ENCODE data around the gene COL4A6. TPM values are rescaled to one million over a fixed set of nuclear protein-coding genes. Genes with fewer than 3 reads are reported as not detected.
"Not testable (repeated sequence)": the region's sequence is repeated elsewhere in the genome, so short reads cannot be mapped to it uniquely, and the experiment has no call there.

The COL4A6 gene
- not detected for polyA plus RNA-seq

- H3K4me3 Mint-ChIP-seq: no peak within 1 kb of the TSS
- H3K9me3 Mint-ChIP-seq: peaks cover 0 to 5% (median 1%) of the 10 kb centered on the region in 6 donors
- H3K4me1 Mint-ChIP-seq: no peaks in the 10 kb centered on the region
- H3K27me3 Mint-ChIP-seq (ENCODE audit: low read depth in 3 of 3): peaks cover 3 to 24% (median 5%) of the 10 kb centered on the region in 3 donors
- no peak for DNase-seq
- H3K27ac Mint-ChIP-seq: no peak within 1 kb of the TSS
- peaks cover 0 to 4% (median 0%) of the 10 kb centered on the region in 3 donors for H3K36me3 Mint-ChIP-seq
These were observed at the start of gene COL4A6 for GRCh38 chrX:108438110-108438623. Gene COL4A6 (minus strand): TSS chrX:108438422. CDS start chrX:108438196, 226 bp downstream.

- H3K4me3 Mint-ChIP-seq: no peak overlapping the region
- H3K9me3 Mint-ChIP-seq: peaks cover 0 to 5% (median under 1%) of the 10 kb centered on the region in 6 donors
- peaks cover 0 to 2% (median 0%) of the 10 kb centered on the region in 3 donors for H3K27me3 Mint-ChIP-seq (ENCODE audit: low read depth in 3 of 3)
- no peak for DNase-seq
- no peak overlapping the region for H3K27ac Mint-ChIP-seq
- no peaks in the 10 kb centered on the region for H3K36me3 Mint-ChIP-seq
- H3K4me1 Mint-ChIP-seq: no peaks in the 10 kb centered on the region
These were observed 47.7 kb upstream of the COL4A6 start for GRCh38 chrX:108485960-108486359.

- Mint-ChIP-seq H3K27me3 (ENCODE audit: low read depth in 3 of 3) (peaks cover 0 to 3% (median 0%) of the 10 kb centered on the region in 3 donors), H3K36me3 (no peaks in the 10 kb centered on the region), H3K4me3 (no peak overlapping the region), H3K27ac (no peak overlapping the region), H3K4me1 (no peaks in the 10 kb centered on the region), H3K9me3 (peaks cover 0 to 5% (median under 1%) of the 10 kb centered on the region in 6 donors)
- DNase-seq: no peak
These were observed 46.0 kb upstream of the COL4A6 start for GRCh38 chrX:108484251-108484650.

- DNase-seq; H3K36me3 Mint-ChIP-seq; H3K9me3 Mint-ChIP-seq; H3K4me3 Mint-ChIP-seq; H3K4me1 Mint-ChIP-seq; H3K27me3 Mint-ChIP-seq (ENCODE audit: low read depth in 3 of 3); H3K27ac Mint-ChIP-seq: not testable (repeated sequence)
These were observed 43.3 kb upstream of the COL4A6 start for GRCh38 chrX:108481528-108481927.

- Mint-ChIP-seq H3K27ac (no peak overlapping the region), H3K4me1 (no peaks in the 10 kb centered on the region), H3K36me3 (no peaks in the 10 kb centered on the region), H3K4me3 (no peak overlapping the region), H3K27me3 (ENCODE audit: low read depth in 3 of 3) (peaks cover 0 to 5% (median 2%) of the 10 kb centered on the region in 3 donors), H3K9me3 (peaks cover 0 to 5% (median 0%) of the 10 kb centered on the region in 6 donors)
- no peak for DNase-seq
These were observed 35.8 kb upstream of the COL4A6 start for GRCh38 chrX:108473979-108474378.

GRCh38 chrX:108468486-108468885, 30.3 kb upstream of the COL4A6 start:
- peaks cover 0 to 3% (median 0%) of the 10 kb centered on the region in 6 donors for H3K9me3 Mint-ChIP-seq

GRCh38 chrX:108464604-108465003, 26.4 kb upstream of the COL4A6 start:
- Mint-ChIP-seq H3K4me3 (no peak overlapping the region), H3K27ac (no peak overlapping the region), H3K4me1 (no peaks in the 10 kb centered on the region), H3K9me3 (peaks cover 0 to 2% (median 0%) of the 10 kb centered on the region in 6 donors), H3K27me3 (ENCODE audit: low read depth in 3 of 3) (peaks cover 0 to 5% (median 3%) of the 10 kb centered on the region in 3 donors), H3K36me3 (no peaks in the 10 kb centered on the region)
- DNase-seq: no peak

More at GRCh38 chrX:108468486-108468885, 30.3 kb upstream of the COL4A6 start:
- Mint-ChIP-seq H3K4me1 (no peaks in the 10 kb centered on the region), H3K27ac (no peak overlapping the region), H3K27me3 (ENCODE audit: low read depth in 3 of 3) (peaks cover 2 to 7% (median 3%) of the 10 kb centered on the region in 3 donors), H3K4me3 (no peak overlapping the region), H3K36me3 (no peaks in the 10 kb centered on the region)
- DNase-seq: no peak

GRCh38 chrX:108456971-108457477, 18.8 kb upstream of the COL4A6 start:
- no peak overlapping the region for H3K27ac Mint-ChIP-seq
- peaks cover 0 to 2% (median 0%) of the 10 kb centered on the region in 3 donors for H3K27me3 Mint-ChIP-seq (ENCODE audit: low read depth in 3 of 3)
- H3K4me1 Mint-ChIP-seq: no peaks in the 10 kb centered on the region
- peaks cover 0 to 5% (median 0%) of the 10 kb centered on the region in 6 donors for H3K9me3 Mint-ChIP-seq
- no peak for DNase-seq
- no peaks in the 10 kb centered on the region for H3K36me3 Mint-ChIP-seq
- no peak overlapping the region for H3K4me3 Mint-ChIP-seq

GRCh38 chrX:108453841-108454240, 15.6 kb upstream of the COL4A6 start:
- Mint-ChIP-seq H3K27me3 (ENCODE audit: low read depth in 3 of 3) (peaks cover 0 to 2% (median 0%) of the 10 kb centered on the region in 3 donors), H3K4me3 (no peak overlapping the region), H3K27ac (no peak overlapping the region), H3K4me1 (no peaks in the 10 kb centered on the region), H3K36me3 (no peaks in the 10 kb centered on the region), H3K9me3 (peaks cover 0 to 5% (median 0%) of the 10 kb centered on the region in 6 donors)
- DNase-seq: no peak

- no peak for DNase-seq
- Mint-ChIP-seq H3K9me3 (peaks cover 0 to 2% (median 0%) of the 10 kb centered on the region in 6 donors), H3K36me3 (no peaks in the 10 kb centered on the region), H3K4me3 (no peak overlapping the region), H3K27ac (no peak overlapping the region), H3K27me3 (ENCODE audit: low read depth in 3 of 3) (peaks cover 0 to 2% (median 0%) of the 10 kb centered on the region in 3 donors), H3K4me1 (no peaks in the 10 kb centered on the region)
These were observed 9.1 kb upstream of the COL4A6 start for GRCh38 chrX:108447303-108447702.

GRCh38 chrX:108442901-108443464, 4.8 kb upstream of the COL4A6 start:
- Mint-ChIP-seq H3K4me1 (no peaks in the 10 kb centered on the region), H3K36me3 (peaks cover 0 to 4% (median 0%) of the 10 kb centered on the region in 3 donors), H3K27me3 (ENCODE audit: low read depth in 3 of 3) (peaks cover 2 to 14% (median 2%) of the 10 kb centered on the region in 3 donors), H3K27ac (no peak overlapping the region), H3K9me3 (peaks cover 0 to 5% (median 1%) of the 10 kb centered on the region in 6 donors), H3K4me3 (no peak overlapping the region)
- no peak for DNase-seq

- Mint-ChIP-seq H3K27ac (no peak overlapping the region), H3K36me3 (peaks cover 0 to 4% (median 0%) of the 10 kb centered on the region in 3 donors), H3K4me3 (no peak overlapping the region), H3K4me1 (no peaks in the 10 kb centered on the region), H3K27me3 (ENCODE audit: low read depth in 3 of 3) (peaks cover 4 to 21% (median 5%) of the 10 kb centered on the region in 3 donors), H3K9me3 (peaks cover 0 to 5% (median 1%) of the 10 kb centered on the region in 6 donors)
- no peak for DNase-seq
These were observed 1.9 kb upstream of the COL4A6 start for GRCh38 chrX:108439961-108440696.

- peaks cover 0 to 4% (median 0%) of the 10 kb centered on the region in 3 donors for H3K36me3 Mint-ChIP-seq
- no peaks in the 10 kb centered on the region for H3K4me1 Mint-ChIP-seq
- H3K27me3 Mint-ChIP-seq (ENCODE audit: low read depth in 3 of 3): peaks cover 3 to 24% (median 5%) of the 10 kb centered on the region in 3 donors
- H3K27ac Mint-ChIP-seq: no peak within 1 kb of the TSS
- no peak for DNase-seq
- peaks cover 0 to 5% (median 1%) of the 10 kb centered on the region in 6 donors for H3K9me3 Mint-ChIP-seq
- no peak within 1 kb of the TSS for H3K4me3 Mint-ChIP-seq
These were observed 1.3 kb upstream of the COL4A6 start, which contains the start of gene COL4A5 for GRCh38 chrX:108439426-108439942. Gene COL4A5 (plus strand): TSS chrX:108439838. CDS start chrX:108440126, 288 bp downstream.

All from immature natural killer cell (primary cell).